ENCODE measurements around the gene FABP7. TPM values are rescaled to one million over a fixed set of nuclear protein-coding genes. Genes with fewer than 3 reads are reported as not detected.

Gene FABP7
- total RNA-seq, 2 experiments from 2014 or later, result not detected

- no peak overlapping the region for H3K4me2 ChIP-seq (ENCODE audit: low read length)
- POLR2A ChIA-PET, result interaction anchor here (0.6 to 1.1 kb wide), 3 partner anchors 9 to 109 kb away, joined by 4 to 5 read pairs (median 4); no protein-coding TSS in a partner anchor
- TF ChIP-seq EZH2phosphoT487 (IDR thresholded peaks at IDR 0.05; ENCODE audit: borderline replicate concordance, low read depth, low read length), result no peak
- TF ChIP-seq, protein P1, sequence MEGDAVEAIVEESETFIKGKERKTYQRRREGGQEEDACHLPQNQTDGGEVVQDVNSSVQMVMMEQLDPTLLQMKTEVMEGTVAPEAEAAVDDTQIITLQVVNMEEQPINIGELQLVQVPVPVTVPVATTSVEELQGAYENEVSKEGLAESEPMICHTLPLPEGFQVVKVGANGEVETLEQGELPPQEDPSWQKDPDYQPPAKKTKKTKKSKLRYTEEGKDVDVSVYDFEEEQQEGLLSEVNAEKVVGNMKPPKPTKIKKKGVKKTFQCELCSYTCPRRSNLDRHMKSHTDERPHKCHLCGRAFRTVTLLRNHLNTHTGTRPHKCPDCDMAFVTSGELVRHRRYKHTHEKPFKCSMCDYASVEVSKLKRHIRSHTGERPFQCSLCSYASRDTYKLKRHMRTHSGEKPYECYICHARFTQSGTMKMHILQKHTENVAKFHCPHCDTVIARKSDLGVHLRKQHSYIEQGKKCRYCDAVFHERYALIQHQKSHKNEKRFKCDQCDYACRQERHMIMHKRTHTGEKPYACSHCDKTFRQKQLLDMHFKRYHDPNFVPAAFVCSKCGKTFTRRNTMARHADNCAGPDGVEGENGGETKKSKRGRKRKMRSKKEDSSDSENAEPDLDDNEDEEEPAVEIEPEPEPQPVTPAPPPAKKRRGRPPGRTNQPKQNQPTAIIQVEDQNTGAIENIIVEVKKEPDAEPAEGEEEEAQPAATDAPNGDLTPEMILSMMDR (conservative IDR thresholded peaks at IDR 0.05; ENCODE audit: low read length), result no peak
- DNase-seq (ENCODE audit: low spot score), result no peak
- BruUV-seq (replicated peaks), result no TSS peak
- intact Hi-C loops (cut with micrococcal nuclease; ENCODE audit: unreplicated experiment), result no loop called here
- H3K27ac ChIP-seq (ENCODE audit: low read depth, low read length, poor library complexity, severe bottlenecking), result no peak overlapping the region
- H3K36me3 ChIP-seq (ENCODE audit: insufficient read depth, low read length), result no peaks in the 10 kb centered on the region
- no peak overlapping the region for H3K4me3 ChIP-seq (ENCODE audit: low read depth, low read length, poor library complexity, severe bottlenecking)
- H3K9me2 ChIP-seq (ENCODE audit: insufficient read depth, low read length), result no peaks in the 10 kb centered on the region
- H2AFZ ChIP-seq (ENCODE audit: low read length), result no peak overlapping the region
- H3K4me1 ChIP-seq (ENCODE audit: insufficient read depth, low read length, poor library complexity, severe bottlenecking), result no peaks in the 10 kb centered on the region
- no peaks in the 10 kb centered on the region for H3K9me3 ChIP-seq (ENCODE audit: low read length)
- H3K79me2 ChIP-seq (ENCODE audit: insufficient read depth, low read depth, low read length), result no peaks in the 10 kb centered on the region
- CTCF ChIA-PET (ENCODE audit: unreplicated experiment), result no interaction called here
- H4K20me1 ChIP-seq (ENCODE audit: insufficient read depth, low read length), result no peaks in the 10 kb centered on the region; the same call in 1 of the 2 replicates
Measured at GRCh38 chr6:122785891-122786290, 6.4 kb downstream of the FABP7 start.

GRCh38 chr6:122787721-122788120 is 8.2 kb downstream of the FABP7 start:
- CTCF ChIA-PET (ENCODE audit: unreplicated experiment), result no interaction called here
- POLR2A ChIA-PET, result no interaction called here
- TF ChIP-seq, protein P1 (conservative IDR thresholded peaks at IDR 0.05; ENCODE audit: low read length), result no peak
- TF ChIP-seq EZH2phosphoT487 (IDR thresholded peaks at IDR 0.05; ENCODE audit: borderline replicate concordance, low read depth, low read length), result no peak
- no peaks in the 10 kb centered on the region for H3K79me2 ChIP-seq (ENCODE audit: insufficient read depth, low read depth, low read length)
- intact Hi-C loops (cut with micrococcal nuclease; ENCODE audit: unreplicated experiment), result no loop called here
- H3K27ac ChIP-seq (ENCODE audit: low read depth, low read length, poor library complexity, severe bottlenecking), result no peak overlapping the region
- H3K4me3 ChIP-seq (ENCODE audit: low read depth, low read length, poor library complexity, severe bottlenecking), result no peak overlapping the region
- no peaks in the 10 kb centered on the region for H3K9me3 ChIP-seq (ENCODE audit: low read length)
- BruUV-seq (replicated peaks), result no TSS peak
- H4K20me1 ChIP-seq (ENCODE audit: insufficient read depth, low read length), result no peaks in the 10 kb centered on the region; the same call in 1 of the 2 replicates
- DNase-seq (ENCODE audit: low spot score), result no peak
- H3K4me2 ChIP-seq (ENCODE audit: low read length), result no peak overlapping the region
- no peak overlapping the region for H2AFZ ChIP-seq (ENCODE audit: low read length)
- no peaks in the 10 kb centered on the region for H3K4me1 ChIP-seq (ENCODE audit: insufficient read depth, low read length, poor library complexity, severe bottlenecking)
- H3K36me3 ChIP-seq (ENCODE audit: insufficient read depth, low read length), result no peaks in the 10 kb centered on the region
- no peaks in the 10 kb centered on the region for H3K9me2 ChIP-seq (ENCODE audit: insufficient read depth, low read length)

DNA sequence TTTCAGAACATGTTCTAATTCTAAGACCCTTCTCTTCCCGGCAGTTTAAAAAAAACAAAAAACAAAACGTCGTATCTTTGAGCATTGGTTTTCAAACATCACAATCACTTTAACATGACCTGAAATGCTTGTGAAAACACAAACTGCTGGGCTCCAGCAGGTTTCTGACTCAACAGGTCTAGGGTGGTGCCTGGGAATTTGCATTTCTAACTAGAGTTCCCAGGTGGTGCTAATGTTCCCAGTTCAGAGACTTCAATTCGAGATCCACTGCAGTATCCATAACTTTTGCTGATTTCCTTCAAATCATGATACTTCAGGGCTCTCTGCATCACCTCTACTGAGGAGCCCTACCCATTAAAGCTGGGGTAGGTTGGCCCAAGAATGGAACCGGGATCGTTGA is 8.7 kb downstream of the FABP7 start:
- intact Hi-C loops (cut with micrococcal nuclease; ENCODE audit: unreplicated experiment), result no loop called here

More for the DNA sequence above, 8.7 kb downstream of the FABP7 start:
- BruUV-seq (replicated peaks), result no TSS peak
- Histone ChIP-seq H3K79me2 (ENCODE audit: insufficient read depth, low read depth, low read length) (no peaks in the 10 kb centered on the region), H3K36me3 (ENCODE audit: insufficient read depth, low read length) (no peaks in the 10 kb centered on the region), H4K20me1 (ENCODE audit: insufficient read depth, low read length) (no peaks in the 10 kb centered on the region; the same call in 1 of the 2 replicates), H3K4me2 (ENCODE audit: low read length) (no peak overlapping the region), H3K27ac (ENCODE audit: low read depth, low read length, poor library complexity, severe bottlenecking) (no peak overlapping the region), H3K4me1 (ENCODE audit: insufficient read depth, low read length, poor library complexity, severe bottlenecking) (no peaks in the 10 kb centered on the region), H2AFZ (ENCODE audit: low read length) (no peak overlapping the region), H3K4me3 (ENCODE audit: low read depth, low read length, poor library complexity, severe bottlenecking) (no peak overlapping the region), H3K9me2 (ENCODE audit: insufficient read depth, low read length) (no peaks in the 10 kb centered on the region), H3K9me3 (ENCODE audit: low read length) (no peaks in the 10 kb centered on the region)
- no peak for DNase-seq (ENCODE audit: low spot score)
- ChIA-PET CTCF (ENCODE audit: unreplicated experiment) (no interaction called here), POLR2A (no interaction called here)
- TF ChIP-seq, protein P1 (conservative IDR thresholded peaks at IDR 0.05; ENCODE audit: low read length), result no peak
- TF ChIP-seq EZH2phosphoT487 (IDR thresholded peaks at IDR 0.05; ENCODE audit: borderline replicate concordance, low read depth, low read length), result no peak

Measured in OCI-LY7 (cell line).